HCT116 (cell line): ENCODE results near the gene KRTAP4-8. TPM values are rescaled to one million over a fixed set of nuclear protein-coding genes. Genes with fewer than 3 reads are reported as not detected.
A peak's percentile ranks its signal among the peaks of the same experiment; 100 is the strongest.
"Not testable (repeated sequence)": the region's sequence is repeated elsewhere in the genome, so short reads cannot be mapped to it uniquely, and the experiment has no call there.

Experiments
- ATAC-seq: fragments of 200-7000 bp; cut with Tn5 transposase; 2 replicates; pipeline ENCODE4 v1.9.1; 2020; ENCODE audit warnings: mild to moderate bottlenecking, moderate library complexity
- BruUV-seq: library from RNA; stranded (reverse); fragments of 400-500 nt; replicated peaks from 2 replicates; lab custom pipeline; 2021; lab: Mats Ljungman, UMichigan
- CTCF ChIA-PET: fragments of 300-600 bp; sonication (Branson Sonifier 250); formaldehyde crosslinking; loops from one replicate; lab custom pipeline; 2021; ENCODE audit warnings: antibody characterized with exemption; lab: Charles Lee
- POLR2A ChIA-PET: fragments of 300-600, 350-600 bp; sonication (Branson Sonifier 250); formaldehyde crosslinking; loops from one replicate; lab custom pipeline; 2021; ENCODE audit warnings: antibody characterized with exemption; lab: Charles Lee
- RAD21 ChIA-PET, 2 experiments: fragments of 300-600 bp; sonication (Branson Sonifier 250); formaldehyde crosslinking; loops; one replicate each; lab custom pipeline; 2023; ENCODE audit warnings: low total read pairs in 2 of 2; ENCODE audit not compliant: uncharacterized antibody in 2 of 2, unreplicated experiment in 2 of 2, low non-redundant PET in 1 of 2; lab: Charles Lee
- DNase-seq: peaks from one replicate; pipeline ENCODE4 v3.0.0-alpha.2; 2010; ENCODE audit warnings: low read depth, low spot score
- H2AFZ ChIP-seq: fragments of 200-600 bp; shearing (Covaris generic), sonication (generic); 2 replicates; pipeline ENCODE4 v1.6.1; 2017; ENCODE audit warnings: low read depth, mixed run types, mixed read lengths, antibody characterized with exemption, low read length; ENCODE audit not compliant: poor library complexity, severe bottlenecking
- H3K27ac ChIP-seq: 2 replicates; pipeline ENCODE4 v1.5.1; 2012; ENCODE audit warnings: low read depth, low read length
- H3K27me3 ChIP-seq: fragments of 200-600 bp; sonication (generic); 2 replicates; pipeline ENCODE4 v1.6.1; 2016; ENCODE audit warnings: mixed run types, low read length, mixed read lengths; ENCODE audit not compliant: insufficient read depth
- H3K36me3 ChIP-seq, 2 experiments: fragments of 200-500 bp in 1 of 2; fragments of 200-600 bp in 1 of 2; sonication (Bioruptor generic) in 1 of 2; sonication (generic) in 1 of 2; 2 replicates each; pipeline versions ENCODE4 v1.5.1 to v1.6.1; 2014 to 2016; ENCODE audit warnings: low read length in 2 of 2, inconsistent platforms in 1 of 2, mixed read lengths in 1 of 2, mixed run types in 1 of 2; ENCODE audit not compliant: insufficient read depth in 2 of 2, control insufficient read depth in 1 of 2
- H3K4me1 ChIP-seq, 2 experiments: fragments of 200-600 bp in 1 of 2; sonication (generic) in 1 of 2; 2 replicates each; pipeline versions ENCODE4 v1.5.1 to v1.6.1; 2012 to 2017; ENCODE audit warnings: low read length in 2 of 2, inconsistent platforms in 1 of 2, mild to moderate bottlenecking in 1 of 2, mixed read lengths in 1 of 2, mixed run types in 1 of 2, moderate library complexity in 1 of 2; ENCODE audit not compliant: insufficient read depth in 2 of 2, control insufficient read depth in 1 of 2
- H3K4me2 ChIP-seq: fragments of 200-600 bp; sonication (generic); 2 replicates; pipeline ENCODE4 v1.6.1; 2017; ENCODE audit warnings: mixed run types, low read length, mixed read lengths
- H3K4me3 ChIP-seq, 2 experiments: fragments of 200-600 bp in 1 of 2; sonication (generic) in 1 of 2; replicated peaks in 1 of 2; 2 replicates each; pipeline ENCODE4 v1.5.1; 2011 to 2016; ENCODE audit warnings: low read length in 2 of 2, control low read depth in 1 of 2, low read depth in 1 of 2, mild to moderate bottlenecking in 1 of 2, mixed read lengths in 1 of 2, mixed run types in 1 of 2
- H3K79me2 ChIP-seq: fragments of 200-600 bp; sonication (generic); 2 replicates; pipeline ENCODE4 v1.6.1; 2017; ENCODE audit warnings: mild to moderate bottlenecking, mixed run types, low read length, moderate library complexity, mixed read lengths; ENCODE audit not compliant: insufficient read depth
- H3K9ac ChIP-seq: fragments of 200-600 bp; sonication (generic); 2 replicates; pipeline ENCODE4 v1.6.1; 2016; ENCODE audit warnings: low read length, mixed read lengths
- H3K9me2 ChIP-seq: fragments of 200-600 bp; sonication (generic), shearing (Covaris generic); 2 replicates; pipeline ENCODE4 v1.6.1; 2017; ENCODE audit warnings: mixed run types, mild to moderate bottlenecking, moderate library complexity; ENCODE audit not compliant: insufficient read depth
- H3K9me3 ChIP-seq, 2 experiments: fragments of 200-500 bp in 1 of 2; fragments of 200-600 bp in 1 of 2; sonication (Bioruptor generic) in 1 of 2; sonication (generic) in 1 of 2; 2 replicates each; pipeline ENCODE4 v1.6.1; 2014 to 2017; ENCODE audit warnings: low read length in 2 of 2, mixed read lengths in 2 of 2, inconsistent platforms in 1 of 2, low read depth in 1 of 2, mild to moderate bottlenecking in 1 of 2, mixed run types in 1 of 2, moderate library complexity in 1 of 2; ENCODE audit not compliant: control insufficient read depth in 1 of 2, insufficient read depth in 1 of 2
- H4K20me1 ChIP-seq: fragments of 200-600 bp; sonication (generic), shearing (Covaris generic); 2 replicates; pipeline ENCODE4 v1.6.1; 2017; ENCODE audit warnings: mixed run types, mild to moderate bottlenecking, moderate library complexity; ENCODE audit not compliant: insufficient read depth
- CBX3 ChIP-seq: IDR thresholded peaks from 2 replicates; pipeline ENCODE4 v1.6.1; 2012; ENCODE audit warnings: low read depth
- EGR1 ChIP-seq: IDR thresholded peaks from 2 replicates; pipeline ENCODE4 v1.6.1; 2012; ENCODE audit warnings: low read depth
- EZH2phosphoT487 ChIP-seq: fragments of 200-600 bp; IDR thresholded peaks from 2 replicates; pipeline ENCODE4 v1.6.1; 2018; ENCODE audit warnings: antibody characterized with exemption, borderline replicate concordance
- intact Hi-C: fragments of 100-400 bp; cut with micrococcal nuclease; formaldehyde crosslinking; loops from 2 replicates; pipeline ENCODE4 v1.10.0; 2022
- total RNA-seq: library from RNA; stranded (reverse); gene quantifications from one replicate; pipeline ENCODE4 v1.2.1, GENCODE V29; 2021; ENCODE audit not compliant: unreplicated experiment

KRTAP4-8 gene
- total RNA-seq, 1 experiment from 2014 or later = not detected

GRCh38 chr17:41111151-41111885 lies 13.4 kb upstream of the KRTAP4-8 start:
- Histone ChIP-seq H3K4me3 (no peak overlapping the region), H3K4me2 (no peak overlapping the region), H3K9ac (no peak overlapping the region), H3K36me3 (peaks cover 0 to 23% of the 10 kb centered on the region in 2 experiments; a peak in 2 of 4 replicates), H3K27ac (no peak overlapping the region), H3K9me2 (no peaks in the 10 kb centered on the region), H3K27me3 (no peaks in the 10 kb centered on the region), H2AFZ (peak overlapping the region; percentile 51), H3K9me3 (peaks cover 4 to 21% of the 10 kb centered on the region in 2 experiments; a peak in 3 of 4 replicates), H3K79me2 (no peaks in the 10 kb centered on the region), H3K4me1 (peaks cover 0 to 6% of the 10 kb centered on the region in 2 experiments; a peak in 1 of 4 replicates), H4K20me1 (no peaks in the 10 kb centered on the region)
- no peak for DNase-seq
- CTCF ChIA-PET = no interaction called here
- TF ChIP-seq EZH2phosphoT487 (no peak), EGR1 (no peak), CBX3 (peak; percentile 59; the same call in 1 of the 2 replicates)
- intact Hi-C loops = no loop called here
- POLR2A ChIA-PET = no interaction called here
- BruUV-seq = no TSS peak
- RAD21 ChIA-PET = no interaction called here
- no peak for ATAC-seq

DNA sequence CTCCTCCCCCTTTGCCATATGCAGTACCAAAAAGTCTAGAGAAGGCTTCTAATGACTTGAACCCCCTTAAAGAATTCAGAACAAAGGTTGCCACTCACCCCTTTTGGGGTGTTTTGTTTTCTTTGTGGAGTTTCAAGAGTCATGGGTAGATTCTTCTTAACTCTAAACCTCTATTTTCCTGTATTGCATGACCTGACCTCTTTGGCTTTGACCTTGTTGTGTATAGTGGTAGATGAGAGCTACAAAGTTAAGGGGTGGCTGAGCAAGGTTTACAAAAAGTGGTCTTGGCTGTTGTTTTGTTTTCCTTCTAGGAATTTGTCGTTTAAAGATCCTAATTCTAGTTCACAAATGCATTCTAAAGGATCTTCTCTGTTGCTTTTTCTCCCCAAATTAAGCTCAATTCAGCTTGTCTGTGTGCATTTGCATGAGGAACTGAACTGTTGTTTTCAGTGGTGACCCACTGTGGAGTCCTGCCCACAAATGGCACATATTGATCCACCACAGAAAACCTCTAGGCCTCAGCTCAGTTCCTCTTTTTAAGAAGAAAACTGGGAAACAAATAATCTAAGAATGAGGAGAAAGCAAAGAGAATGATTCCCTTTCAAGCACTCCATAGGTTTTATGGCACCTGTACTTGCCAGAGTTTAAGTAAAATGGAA lies 10.9 kb upstream of the KRTAP4-8 start:
- H3K4me2 ChIP-seq, BruUV-seq, H3K4me3 ChIP-seq, RAD21 ChIA-PET, H4K20me1 ChIP-seq, intact Hi-C loops, CTCF ChIA-PET, H3K27me3 ChIP-seq, H3K27ac ChIP-seq, DNase-seq, H3K9ac ChIP-seq, POLR2A ChIA-PET, ATAC-seq, H3K9me2 ChIP-seq, H3K79me2 ChIP-seq: not testable (repeated sequence)
- Histone ChIP-seq H3K4me1 (peaks cover 10 to 27% of the 10 kb centered on the region in 2 experiments), H3K9me3 (peaks cover 4 to 21% of the 10 kb centered on the region in 2 experiments; a peak in 3 of 4 replicates), H2AFZ (peak overlapping the region; percentile 22), H3K36me3 (peaks cover 0 to 23% of the 10 kb centered on the region in 2 experiments; a peak in 2 of 4 replicates)
